CD4-positive, alpha-beta T cell (primary cell): Measurements from ENCODE around the gene MBNL3. TPM values are rescaled to one million over a fixed set of nuclear protein-coding genes. Genes with fewer than 3 reads are reported as not detected.

Experiments
- ATAC-seq: fragments of 200-7000 bp; cut with Tn5 transposase; one replicate; pipeline ENCODE4 v1.10.0; 2022; ENCODE audit warnings: mild to moderate bottlenecking; ENCODE audit not compliant: poor library complexity
- CTCF ChIA-PET: fragments of 350-600 bp; sonication (Branson Sonifier 250); formaldehyde crosslinking; loops from one replicate; lab custom pipeline; 2021; ENCODE audit warnings: antibody characterized with exemption, inconsistent platforms; lab: Charles Lee
- POLR2A ChIA-PET: fragments of 350-600 bp; sonication (Branson Sonifier 250); formaldehyde crosslinking; loops from one replicate; lab custom pipeline; 2021; ENCODE audit warnings: antibody characterized with exemption, inconsistent platforms; lab: Charles Lee
- DNase-seq, 14 experiments: peaks; one replicate each; pipeline ENCODE4 v3.0.0-alpha.2; 2013 to 2020; ENCODE audit warnings: mixed read lengths in 2 of 14
- H3K27ac ChIP-seq, 2 donors: one replicate each; pipeline versions ENCODE4 v1.5.1 to v1.7.0; 2013; ENCODE audit warnings: low read length in 2 of 2, low read depth in 1 of 2, mild to moderate bottlenecking in 1 of 2
- H3K27me3 ChIP-seq, 2 experiments: 1 replicate in 1 of 2; 2 replicates in 1 of 2; pipeline versions ENCODE4 v1.6.1 to v1.7.0; 2013; ENCODE audit warnings: low read length in 2 of 2, control low read depth in 1 of 2, mild to moderate bottlenecking in 1 of 2, moderate library complexity in 1 of 2; ENCODE audit not compliant: insufficient read depth in 2 of 2, control insufficient read depth in 1 of 2
- H3K36me3 ChIP-seq: one replicate; pipeline ENCODE4 v1.6.1; 2013; ENCODE audit warnings: low read length, control low read depth; ENCODE audit not compliant: insufficient read depth
- H3K4me1 ChIP-seq: one replicate; pipeline ENCODE4 v1.6.1; 2013; ENCODE audit warnings: low read length, control low read depth; ENCODE audit not compliant: insufficient read depth
- H3K4me3 ChIP-seq: one replicate; pipeline ENCODE4 v1.5.1; 2013; ENCODE audit warnings: mild to moderate bottlenecking, low read length, moderate library complexity
- H3K9me3 ChIP-seq, 2 experiments: 1 replicate in 1 of 2; 2 replicates in 1 of 2; pipeline versions ENCODE4 v1.6.1 to v1.7.0; 2013; ENCODE audit warnings: low read length in 2 of 2, mild to moderate bottlenecking in 2 of 2, control low read depth in 1 of 2, moderate library complexity in 1 of 2; ENCODE audit not compliant: control insufficient read depth in 1 of 2, insufficient read depth in 1 of 2
- H3K27ac Mint-ChIP-seq: one replicate; pipeline ENCODE4 v1.8.0; 2020; ENCODE audit warnings: mixed read lengths
- H3K27me3 Mint-ChIP-seq: one replicate; pipeline ENCODE4 v1.8.0; 2021; ENCODE audit warnings: mixed read lengths
- H3K36me3 Mint-ChIP-seq: one replicate; pipeline ENCODE4 v1.8.0; 2021; ENCODE audit warnings: low read depth, mixed read lengths
- H3K4me1 Mint-ChIP-seq: one replicate; pipeline ENCODE4 v1.8.0; 2021; ENCODE audit warnings: low read depth, mixed read lengths
- H3K4me3 Mint-ChIP-seq: one replicate; pipeline ENCODE4 v1.8.0; 2020; ENCODE audit warnings: mild to moderate bottlenecking, mixed read lengths
- H3K9me3 Mint-ChIP-seq: one replicate; pipeline ENCODE4 v1.8.0; 2020; ENCODE audit warnings: mixed read lengths
- CTCF ChIP-seq: fragments of 200-600 bp; IDR thresholded peaks from one replicate; pipeline ENCODE4 v1.8.0; 2022; ENCODE audit warnings: antibody characterized with exemption, mild to moderate bottlenecking
- intact Hi-C, 2 experiments: fragments of 100-400 bp; cut with DNase I in 1 of 2; cut with micrococcal nuclease in 1 of 2; formaldehyde crosslinking; loops; one replicate each; pipeline versions ENCODE4 v1.15.1 to v1.9.0; 2023 to 2025; cut with DNase I, micrococcal nuclease
- polyA plus RNA-seq, 2 donors: library from polyadenylated mRNA; unstranded; fragments of 120-200 nt; gene quantifications; one replicate each; pipeline ENCODE4 v1.2.1, GENCODE V29; 2013
- total RNA-seq, 174 experiments: library from RNA in 2 of 174; stranded (reverse) in 2 of 174; gene quantifications; one replicate each; pipeline ENCODE4 v1.2.3 and lab custom pipeline; 2021 to 2026

Gene MBNL3
- total RNA-seq (10 to 100 TPM; 19.0 to 19.4 TPM), total RNA-seq (lab: John Stamatoyannopoulos, UW) (20.6 to 134 (median 60.4) reads per million in 172 experiments)
- 24.3 TPM for polyA plus RNA-seq (2013, experiment 1 of 2)
- 26.3 TPM for polyA plus RNA-seq (2013, experiment 2 of 2)

GRCh38 chrX:132488819-132489577 lies at the start of gene MBNL3:
MBNL3 (minus strand) TSS chrX:132489038; CDS start chrX:132439611, 49,427 bp downstream.
- peaks cover 18% of the 10 kb centered on the region for H3K4me1 ChIP-seq
- POLR2A ChIA-PET: interaction anchor here (0.6 to 3.7 kb wide), 4 partner anchors 8 to 657 kb away, joined by 3 to 28 read pairs (median 5); no protein-coding TSS in a partner anchor

GRCh38 chrX:132533409-132533808 lies 44.6 kb upstream of the MBNL3 start:
- Histone ChIP-seq H3K4me3 (no peak overlapping the region), H3K9me3 (no peaks in the 10 kb centered on the region), H3K27me3 (no peaks in the 10 kb centered on the region), H3K36me3 (no peaks in the 10 kb centered on the region), H3K4me1 (no peaks in the 10 kb centered on the region), H3K27ac (no peak overlapping the region)
- ATAC-seq: no peak
- ChIA-PET POLR2A (no interaction called here), CTCF (no interaction called here)
- no peaks in the 10 kb centered on the region for H3K27me3 Mint-ChIP-seq
- H3K9me3 Mint-ChIP-seq: no peaks in the 10 kb centered on the region
- no peaks in the 10 kb centered on the region for H3K4me1 Mint-ChIP-seq
- intact Hi-C loops: no loop called here
- no peak for DNase-seq
- H3K27ac Mint-ChIP-seq: no peak overlapping the region
- TF ChIP-seq CTCF: no peak
- no peak overlapping the region for H3K4me3 Mint-ChIP-seq
- H3K36me3 Mint-ChIP-seq: no peaks in the 10 kb centered on the region

More at GRCh38 chrX:132488819-132489577, at the start of gene MBNL3:
- Histone ChIP-seq H3K27me3 (no peaks in the 10 kb centered on the region), H3K9me3 (no peaks in the 10 kb centered on the region), H3K4me3 (peak within 1 kb of the TSS; percentile 80), H3K36me3 (no peaks in the 10 kb centered on the region), H3K27ac (peak within 1 kb of the TSS; percentile 75 to 80)
- peaks cover 10% of the 10 kb centered on the region for H3K36me3 Mint-ChIP-seq
- H3K27me3 Mint-ChIP-seq: no peaks in the 10 kb centered on the region
- H3K27ac Mint-ChIP-seq: peak within 1 kb of the TSS; percentile 98
- CTCF ChIA-PET: interaction anchor here (1.7 kb wide), 1 partner anchor 15 kb away, joined by 7 read pairs; no protein-coding TSS in a partner anchor
- H3K4me1 Mint-ChIP-seq: peaks cover 61% of the 10 kb centered on the region
- no peaks in the 10 kb centered on the region for H3K9me3 Mint-ChIP-seq
- peak within 1 kb of the TSS; percentile 99 for H3K4me3 Mint-ChIP-seq
- intact Hi-C loops: loop anchor here (1.0 to 10.0 kb wide), 4 partner anchors 9 to 464 kb away; partner anchors contain the start of genes RAP2C (in 1 of the 2) and STK26 (in 1 of the 2)
- ATAC-seq (peak; percentile 75), DNase-seq (peak; percentile 54 to 87 (median 67))
- no peak for TF ChIP-seq CTCF

GRCh38 chrX:132532913-132533312 lies 44.1 kb upstream of the MBNL3 start:
- DNase-seq: no peak
- ChIA-PET POLR2A (no interaction called here), CTCF (no interaction called here)
- H3K27me3 Mint-ChIP-seq: peaks cover under 1% of the 10 kb centered on the region
- no peaks in the 10 kb centered on the region for H3K9me3 Mint-ChIP-seq
- Histone ChIP-seq H3K27ac (no peak overlapping the region), H3K9me3 (no peaks in the 10 kb centered on the region), H3K4me1 (no peaks in the 10 kb centered on the region), H3K36me3 (no peaks in the 10 kb centered on the region), H3K4me3 (no peak overlapping the region), H3K27me3 (no peaks in the 10 kb centered on the region)
- no peak overlapping the region for H3K27ac Mint-ChIP-seq
- no peak overlapping the region for H3K4me3 Mint-ChIP-seq
- no peaks in the 10 kb centered on the region for H3K36me3 Mint-ChIP-seq
- no peak for TF ChIP-seq CTCF
- no peak for ATAC-seq
- intact Hi-C loops: no loop called here
- no peaks in the 10 kb centered on the region for H3K4me1 Mint-ChIP-seq
